ENCODE measurements around the gene SPATA17.
A peak's percentile ranks its signal among the peaks of the same experiment; 100 is the strongest.

Gene SPATA17

DNA sequence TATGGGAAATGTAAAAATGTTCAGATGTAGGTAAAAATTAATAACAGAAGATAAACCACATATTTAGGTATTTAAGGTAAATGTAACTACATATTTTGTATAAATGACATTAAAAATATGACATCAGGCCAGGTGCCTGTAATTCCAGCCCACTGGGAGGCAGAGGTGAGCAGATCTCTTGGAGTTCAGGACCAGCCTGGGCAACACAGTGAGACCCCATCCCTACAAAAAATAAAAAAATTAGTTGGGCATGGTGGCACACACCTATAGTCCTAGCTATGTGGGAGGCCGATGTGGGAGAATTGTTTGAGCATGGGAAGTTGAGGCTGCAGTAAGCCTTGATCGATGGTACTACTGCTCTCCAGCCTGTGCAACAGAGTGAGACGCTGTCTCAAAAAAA lies 216.5 kb downstream of the SPATA17 start:
- no peak for DNase-seq (ENCODE audit: low spot score)

DNA sequence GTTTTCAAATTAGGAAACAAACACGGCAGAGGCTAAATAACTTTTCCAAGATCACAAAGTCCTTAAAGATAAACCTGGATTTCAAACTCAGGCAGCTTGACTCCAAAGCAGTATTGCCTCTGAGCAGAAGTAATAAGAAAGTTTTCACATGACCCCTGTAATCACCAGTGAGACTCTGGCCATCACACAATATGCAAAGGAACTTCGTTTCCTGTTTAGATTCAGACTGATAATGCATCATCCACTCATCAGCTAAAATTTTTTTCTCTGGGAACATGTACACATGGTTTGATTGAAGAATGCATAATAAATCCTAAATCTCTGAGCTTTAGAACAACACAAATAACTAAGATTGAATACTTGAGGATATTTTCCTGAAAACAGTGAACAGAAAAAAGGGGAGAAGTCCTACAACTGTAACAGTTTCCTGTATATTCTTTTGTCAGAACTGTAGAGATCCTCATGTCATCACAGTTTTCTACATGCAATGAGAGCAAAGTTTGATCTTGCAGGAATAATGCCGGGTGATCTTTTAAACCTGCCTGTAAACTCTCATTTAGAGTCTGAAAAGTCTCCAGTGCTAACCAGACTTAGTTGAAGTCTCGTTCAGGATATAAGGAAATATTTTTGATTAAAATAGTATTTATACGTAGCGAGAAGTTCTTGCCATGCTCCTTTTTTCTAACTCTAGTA lies 225.3 kb downstream of the SPATA17 start:
- DNase-seq (ENCODE audit: low spot score) = no peak

GRCh38 chr1:217857061-217857460 lies 225.9 kb downstream of the SPATA17 start:
- DNase-seq (ENCODE audit: low spot score) = no peak

DNA sequence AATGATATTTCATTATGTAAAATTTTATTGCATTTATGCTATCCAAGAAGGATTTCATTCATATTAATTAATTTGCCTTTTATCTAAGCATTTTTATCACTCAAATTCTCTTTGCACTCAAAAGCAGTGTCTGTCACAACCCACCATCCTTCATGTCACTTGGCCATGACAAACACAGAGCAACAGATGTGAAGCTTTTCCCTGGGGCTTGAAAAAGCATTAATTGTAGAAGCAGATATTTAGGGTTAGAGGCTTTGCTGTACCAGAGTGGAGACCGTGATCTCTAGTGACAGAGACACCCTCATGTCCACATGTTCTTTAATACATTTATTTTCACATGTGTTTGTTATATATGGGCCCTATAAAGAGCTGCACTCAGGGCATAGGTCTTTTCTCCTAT lies 230.5 kb downstream of the SPATA17 start:
- DNase-seq (ENCODE audit: low spot score) = no peak

DNA sequence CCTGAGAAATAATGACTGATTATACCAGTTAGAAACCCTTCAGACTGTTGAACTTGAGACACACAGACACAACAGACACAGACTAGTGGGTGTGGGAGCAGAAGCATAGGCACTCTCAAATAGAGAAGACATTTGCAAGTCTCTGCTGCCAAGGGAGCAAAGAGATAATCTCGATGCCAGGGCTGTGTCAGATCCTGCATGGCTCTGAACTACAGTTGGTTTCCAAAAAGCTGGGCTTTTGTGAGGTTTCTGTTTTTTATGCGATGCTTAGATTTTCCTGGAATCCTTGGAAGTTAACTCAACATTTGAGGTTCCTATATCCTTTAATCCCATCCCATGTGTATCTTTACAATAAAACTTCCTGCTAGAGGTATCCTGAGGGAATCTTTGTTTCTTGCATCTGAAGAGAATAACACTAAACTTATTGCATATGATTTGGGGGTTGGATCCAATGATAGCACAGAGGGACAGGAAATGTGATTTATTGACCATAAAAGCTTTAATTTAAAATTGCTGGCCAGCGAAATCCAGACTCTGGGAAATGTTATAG lies 236.4 kb downstream of the SPATA17 start:
- no peak for DNase-seq (ENCODE audit: low spot score)

- no peak for DNase-seq (ENCODE audit: low spot score)
Observed at GRCh38 chr1:217871955-217872354, 240.8 kb downstream of the SPATA17 start.

DNA sequence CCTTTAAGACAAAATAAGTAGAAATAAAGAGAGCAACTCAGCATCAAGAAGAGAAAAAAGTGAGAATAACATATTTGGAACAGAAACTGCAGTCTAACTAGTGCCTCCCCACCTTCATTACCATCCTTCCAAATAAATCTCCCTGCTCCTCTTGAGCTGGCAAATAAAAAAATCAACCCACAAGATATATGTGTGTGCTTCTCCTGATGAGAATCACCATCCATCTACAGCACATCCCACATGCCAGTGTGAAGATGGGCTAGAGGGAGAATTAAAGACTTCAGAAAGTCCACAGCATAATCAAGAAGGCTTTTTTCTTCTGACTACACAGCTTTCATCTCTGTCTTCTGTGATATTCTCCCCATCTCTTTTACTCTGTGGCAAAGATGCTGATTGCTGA lies 244.1 kb downstream of the SPATA17 start:
- no peak for DNase-seq (ENCODE audit: low spot score)

- no peak for DNase-seq (ENCODE audit: low spot score)
Observed at GRCh38 chr1:217876401-217876800, 245.3 kb downstream of the SPATA17 start.

GRCh38 chr1:217876896-217877295 lies 245.8 kb downstream of the SPATA17 start:
- no peak for DNase-seq (ENCODE audit: low spot score)

DNA sequence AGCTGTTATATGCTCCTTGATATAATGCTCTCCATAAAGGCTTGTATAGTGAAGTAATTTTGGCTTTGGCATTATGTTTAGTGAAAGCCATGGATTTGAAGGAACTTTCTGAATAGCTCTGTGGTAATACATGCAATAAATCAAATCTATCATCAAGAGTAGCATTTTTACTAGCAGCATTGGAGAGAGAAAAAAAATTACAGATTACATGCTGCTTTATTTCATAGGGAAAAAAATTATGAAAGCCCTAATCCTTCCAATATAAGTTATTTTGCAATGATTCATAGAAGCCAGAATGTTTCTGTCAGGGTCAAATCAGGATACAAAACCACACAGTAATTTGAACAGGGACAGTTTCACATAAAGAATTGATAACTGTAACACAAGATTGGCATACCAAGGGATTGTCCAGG lies 250.0 kb downstream of the SPATA17 start:
- no peak for DNase-seq (ENCODE audit: low spot score)

- DNase-seq (ENCODE audit: low spot score) = no peak
Observed at GRCh38 chr1:217881607-217882332, 250.6 kb downstream of the SPATA17 start.

GRCh38 chr1:217885181-217885580 lies 254.0 kb downstream of the SPATA17 start:
- no peak for DNase-seq (ENCODE audit: low spot score)

DNA sequence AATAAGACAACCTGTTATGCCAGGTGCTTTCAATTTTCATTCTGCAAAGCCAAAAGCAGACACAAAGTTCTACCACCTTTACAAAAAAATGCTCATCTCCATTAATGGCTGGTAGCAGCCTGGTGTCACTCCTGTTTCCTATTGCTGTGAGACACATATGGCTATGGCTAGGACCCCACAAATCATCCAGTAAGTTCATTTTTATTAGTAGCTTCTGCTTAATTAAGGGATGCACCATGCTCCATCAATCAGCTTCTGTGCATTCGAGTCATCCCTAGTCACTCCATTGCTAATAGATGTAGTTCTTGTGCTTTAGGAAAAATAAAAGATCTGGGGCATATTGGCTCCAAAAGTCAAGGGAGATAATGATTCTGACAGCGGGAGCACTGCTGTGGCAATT lies 257.2 kb downstream of the SPATA17 start:
- DNase-seq (ENCODE audit: low spot score) = no peak

GRCh38 chr1:217889401-217889800 lies 258.3 kb downstream of the SPATA17 start:
- no peak for DNase-seq (ENCODE audit: low spot score)

DNA sequence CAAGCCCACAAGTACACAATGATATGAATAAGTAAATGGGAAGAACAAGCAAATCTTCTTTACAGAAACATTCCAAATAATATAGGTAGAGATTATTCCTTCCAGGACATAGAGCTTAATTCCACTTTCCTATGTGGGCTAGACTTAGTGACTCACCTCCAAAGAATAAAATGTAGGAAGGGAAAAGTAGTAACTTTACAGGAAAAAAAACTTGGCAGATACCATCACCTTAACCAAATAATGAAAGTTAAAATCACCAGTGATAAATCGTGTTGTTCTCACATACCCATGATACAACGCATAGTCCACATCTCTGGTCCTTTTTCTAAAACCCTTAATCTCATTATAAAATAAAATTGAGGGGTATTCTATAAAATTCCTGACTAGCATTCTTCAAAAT lies 260.8 kb downstream of the SPATA17 start:
- DNase-seq (ENCODE audit: low spot score) = no peak

DNA sequence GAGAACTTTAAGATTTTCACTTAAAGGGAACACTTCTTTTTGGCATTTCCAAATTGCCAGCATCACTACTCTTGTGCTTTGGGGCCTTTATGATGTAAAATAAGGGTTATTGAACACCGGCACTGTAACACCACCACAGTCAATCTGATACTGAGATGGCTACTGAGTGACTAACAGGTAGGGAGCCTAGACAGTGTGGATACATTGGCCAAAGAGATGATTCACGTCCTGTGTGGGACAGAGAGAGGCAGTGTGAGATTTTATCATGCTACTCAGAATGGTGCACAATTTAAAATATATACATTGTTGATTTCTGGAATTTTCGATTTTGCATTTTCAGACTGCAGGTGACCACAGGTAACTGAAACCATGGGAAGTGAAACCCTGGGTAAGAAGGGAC lies 261.6 kb downstream of the SPATA17 start:
- no peak for DNase-seq (ENCODE audit: low spot score)

DNA sequence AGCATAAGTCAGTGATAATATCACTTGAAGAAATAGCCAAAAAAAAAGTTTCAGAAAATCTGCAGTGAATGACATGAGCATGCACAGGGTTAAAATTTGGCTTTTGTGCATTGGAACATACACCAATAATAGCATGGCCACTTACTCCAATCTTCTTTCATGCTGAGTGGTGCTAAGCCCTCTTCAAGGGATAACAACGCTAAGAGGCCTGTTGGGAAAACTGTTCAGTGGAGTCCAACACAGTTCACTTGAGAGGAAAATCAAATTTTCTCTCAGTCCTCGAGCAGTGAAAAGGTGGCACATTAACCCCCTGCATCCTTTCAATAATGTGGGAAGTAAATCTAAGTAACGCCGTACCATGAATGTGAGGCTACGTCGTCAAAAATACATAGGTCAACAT lies 264.7 kb downstream of the SPATA17 start:
- no peak for DNase-seq (ENCODE audit: low spot score)

GRCh38 chr1:217896490-217896889 lies 265.3 kb downstream of the SPATA17 start:
- DNase-seq (ENCODE audit: low spot score) = peak; percentile 23

- no peak for DNase-seq (ENCODE audit: low spot score)
Observed at GRCh38 chr1:217897100-217897499, 266.0 kb downstream of the SPATA17 start.

DNA sequence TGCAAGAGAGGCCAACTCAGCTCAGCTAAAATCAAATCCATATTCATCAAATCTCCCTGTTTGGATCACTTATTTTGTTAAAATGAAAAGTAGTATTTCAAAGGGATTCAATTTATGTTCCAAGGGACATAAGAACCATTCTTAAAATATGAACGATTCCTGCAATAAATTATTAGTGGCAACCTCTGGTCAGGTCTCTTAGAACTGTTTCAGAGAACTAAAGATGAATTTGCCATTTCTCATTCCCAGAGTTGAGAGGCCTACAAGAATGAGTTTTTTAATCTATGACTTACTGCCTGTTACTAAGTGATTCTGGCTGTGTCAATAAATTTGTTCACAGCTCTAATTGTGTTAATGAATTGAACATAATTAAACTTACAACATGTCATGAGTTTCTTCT lies 268.5 kb downstream of the SPATA17 start:
- no peak for DNase-seq (ENCODE audit: low spot score)

GRCh38 chr1:217907504-217907903 lies 276.4 kb downstream of the SPATA17 start:
- no peak for DNase-seq (ENCODE audit: low spot score)

DNA sequence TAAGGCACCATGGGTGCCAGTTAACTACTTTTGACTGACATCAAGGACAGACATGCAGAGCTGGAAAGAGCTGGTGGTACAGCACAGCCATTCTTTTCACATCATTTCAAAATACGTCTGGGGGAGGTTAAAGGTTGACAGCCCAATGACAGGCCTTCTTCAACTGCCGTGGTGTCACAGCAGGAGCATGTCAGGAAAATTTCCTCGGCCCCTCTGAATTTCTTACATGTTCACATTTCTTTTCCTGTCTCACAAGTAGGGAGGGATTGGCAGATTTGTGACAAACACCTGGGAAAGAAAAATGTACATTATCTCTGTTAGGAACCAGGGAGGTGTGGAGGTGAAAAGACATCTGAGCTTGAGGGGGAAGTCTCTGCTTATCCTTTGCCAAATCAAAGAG lies 279.1 kb downstream of the SPATA17 start:
- DNase-seq (ENCODE audit: low spot score) = no peak

- DNase-seq (ENCODE audit: low spot score) = no peak
Observed at GRCh38 chr1:217910791-217911320, 279.7 kb downstream of the SPATA17 start.

All from kidney capillary endothelial cell (primary cell).